ENCODE measurements around the gene PDZRN3.
"Not testable (repeated sequence)": the region's sequence is repeated elsewhere in the genome, so short reads cannot be mapped to it uniquely, and the experiment has no call there.

The PDZRN3 gene

DNA sequence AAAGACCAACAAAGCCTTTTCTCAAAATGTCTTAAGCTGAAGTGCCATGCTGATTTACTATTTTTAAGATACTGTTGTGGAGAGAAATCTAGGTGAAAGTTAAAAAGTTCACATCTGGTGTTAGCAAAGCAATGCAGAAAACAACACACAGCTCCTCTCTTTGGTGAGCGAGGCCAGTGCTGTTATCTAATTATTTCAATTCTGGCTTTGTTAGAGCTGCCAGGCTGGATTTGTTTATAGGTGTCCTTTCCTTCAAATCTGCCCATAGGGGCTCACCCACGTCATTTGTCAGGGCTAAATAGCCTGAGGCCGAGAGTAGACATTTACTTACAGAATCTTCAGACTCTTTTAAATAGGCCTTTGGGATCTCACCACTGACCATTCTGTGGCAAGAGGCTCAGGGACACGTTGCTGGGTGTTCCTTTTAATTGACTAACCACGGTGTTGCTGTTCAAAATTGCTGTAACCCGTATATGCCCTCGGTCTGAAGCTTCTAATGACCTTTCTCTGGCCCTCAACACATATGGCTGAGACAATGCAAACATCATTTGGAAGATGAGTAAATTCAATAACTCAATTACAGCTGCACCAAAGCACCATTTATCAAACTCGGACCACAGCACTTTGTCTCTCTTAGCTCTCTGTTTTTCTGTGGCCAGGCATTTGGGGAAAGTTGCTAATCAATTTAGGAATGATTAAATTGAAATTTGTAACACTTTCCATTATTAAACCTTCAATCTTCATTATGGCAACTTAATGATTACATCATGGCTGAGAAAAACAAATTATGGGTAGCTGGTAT, 152.6 kb downstream of the PDZRN3 start:
- Histone ChIP-seq H3K9ac (ENCODE audit: low read length) (no peak overlapping the region), H3K4me1 (ENCODE audit: control insufficient read depth, insufficient read depth, low read length) (peaks cover 4% of the 10 kb centered on the region)

DNA sequence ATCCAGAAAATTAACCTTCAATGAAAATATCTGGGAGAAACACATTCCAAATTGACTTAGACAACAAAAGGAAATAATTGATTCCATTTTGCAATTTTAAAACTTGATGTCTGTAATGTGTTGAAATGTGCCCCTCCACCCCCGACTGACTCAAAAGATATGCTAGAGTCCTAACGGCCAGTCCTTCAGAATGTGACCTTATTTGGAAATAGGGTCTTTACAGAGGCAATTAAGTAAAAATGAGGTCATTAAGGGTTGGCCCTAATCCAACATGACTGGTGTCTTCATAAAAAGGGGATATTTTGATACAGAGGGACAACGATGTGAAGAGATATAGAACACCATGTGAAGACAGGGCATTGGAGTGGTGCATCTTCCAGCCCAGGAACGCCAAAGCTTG, 153.9 kb downstream of the PDZRN3 start:
- Histone ChIP-seq H3K4me3 (ENCODE audit: low read length) (no peak overlapping the region), H3K4me1 (ENCODE audit: control insufficient read depth, insufficient read depth, low read length) (peaks cover 4% of the 10 kb centered on the region), H3K9ac (ENCODE audit: low read length) (no peak overlapping the region), H3K36me3 (ENCODE audit: control insufficient read depth, insufficient read depth, low read length) (no peaks in the 10 kb centered on the region), H3K9me3 (ENCODE audit: control insufficient read depth, low read length) (no peaks in the 10 kb centered on the region), H3K27me3 (ENCODE audit: control insufficient read depth, insufficient read depth, low read length) (no peaks in the 10 kb centered on the region)

More for the DNA sequence above, 152.6 kb downstream of the PDZRN3 start:
- Histone ChIP-seq H3K9me3 (ENCODE audit: control insufficient read depth, low read length) (no peaks in the 10 kb centered on the region), H3K27me3 (ENCODE audit: control insufficient read depth, insufficient read depth, low read length) (no peaks in the 10 kb centered on the region), H3K36me3 (ENCODE audit: control insufficient read depth, insufficient read depth, low read length) (no peaks in the 10 kb centered on the region), H3K4me3 (ENCODE audit: low read length) (no peak overlapping the region)

DNA sequence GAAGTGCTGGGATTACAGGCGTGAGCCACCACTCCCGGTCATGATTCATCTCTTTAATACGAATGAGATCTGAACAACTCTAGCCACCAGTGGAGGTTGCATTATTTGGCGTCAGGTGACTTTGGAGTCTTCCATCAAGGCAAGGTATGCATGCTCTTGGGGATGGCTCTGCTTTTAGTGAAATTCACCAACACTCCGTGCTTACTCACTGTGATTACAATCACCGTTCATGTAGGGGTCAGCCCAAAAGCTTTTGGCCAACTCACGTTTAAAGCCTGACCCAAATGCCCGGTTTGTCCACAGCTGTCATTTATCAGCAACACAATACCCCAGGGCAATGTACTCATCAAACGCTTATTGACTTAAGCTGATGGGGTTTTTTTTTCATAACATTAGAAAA, 155.4 kb downstream of the PDZRN3 start:
- H3K9ac ChIP-seq (ENCODE audit: low read length), result no peak overlapping the region
- peaks cover 4% of the 10 kb centered on the region for H3K4me1 ChIP-seq (ENCODE audit: control insufficient read depth, insufficient read depth, low read length)
- no peak overlapping the region for H3K4me3 ChIP-seq (ENCODE audit: low read length)
- H3K36me3 ChIP-seq (ENCODE audit: control insufficient read depth, insufficient read depth, low read length), result no peaks in the 10 kb centered on the region
- H3K9me3 ChIP-seq (ENCODE audit: control insufficient read depth, low read length), result no peaks in the 10 kb centered on the region
- no peaks in the 10 kb centered on the region for H3K27me3 ChIP-seq (ENCODE audit: control insufficient read depth, insufficient read depth, low read length)

DNA sequence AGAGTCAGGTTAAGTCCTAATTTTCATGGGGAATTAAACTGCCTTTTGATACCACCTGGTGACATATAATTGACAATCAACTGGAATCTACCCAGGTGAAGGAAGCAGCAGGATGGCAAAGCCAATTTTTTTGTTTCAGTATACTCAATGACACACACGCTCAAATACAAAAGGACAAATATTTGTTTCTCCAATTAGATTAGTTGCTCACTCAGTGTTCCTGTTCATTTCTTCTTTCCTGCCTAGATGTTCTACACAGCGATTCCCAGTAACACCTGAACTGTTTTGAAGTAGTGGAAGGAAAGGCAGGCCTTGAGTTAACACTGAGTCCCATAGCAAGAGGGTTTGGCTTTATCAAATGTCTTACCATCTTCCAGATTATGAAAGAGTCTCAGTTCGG, 157.5 kb downstream of the PDZRN3 start:
- Histone ChIP-seq H3K9ac (ENCODE audit: low read length) (no peak overlapping the region), H3K36me3 (ENCODE audit: control insufficient read depth, insufficient read depth, low read length) (no peaks in the 10 kb centered on the region), H3K4me3 (ENCODE audit: low read length) (no peak overlapping the region), H3K4me1 (ENCODE audit: control insufficient read depth, insufficient read depth, low read length) (peaks cover 4% of the 10 kb centered on the region), H3K9me3 (ENCODE audit: control insufficient read depth, low read length) (no peaks in the 10 kb centered on the region), H3K27me3 (ENCODE audit: control insufficient read depth, insufficient read depth, low read length) (no peaks in the 10 kb centered on the region)

DNA sequence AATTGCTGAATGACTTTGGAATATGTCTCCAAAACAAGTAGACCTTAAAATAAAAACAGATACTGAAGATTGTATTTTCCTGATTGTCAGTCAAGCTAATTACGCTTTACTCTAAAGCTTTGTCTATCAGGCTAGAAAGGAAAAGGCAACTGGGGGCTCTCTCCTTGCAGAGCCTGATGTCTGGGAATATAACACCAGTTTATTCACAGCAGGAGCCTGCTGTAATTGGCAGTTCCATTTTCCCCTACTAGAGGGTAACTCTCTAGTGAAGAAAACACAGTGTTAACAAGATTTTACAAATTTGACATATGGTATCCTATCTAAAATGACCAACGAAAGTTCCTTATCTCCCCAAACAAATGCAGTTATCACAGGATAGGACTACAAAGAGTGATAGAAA, 158.8 kb downstream of the PDZRN3 start:
- H3K9ac ChIP-seq (ENCODE audit: low read length), result no peak overlapping the region
- H3K4me3 ChIP-seq (ENCODE audit: low read length), result no peak overlapping the region
- H3K9me3 ChIP-seq (ENCODE audit: control insufficient read depth, low read length), result no peaks in the 10 kb centered on the region
- H3K27me3 ChIP-seq (ENCODE audit: control insufficient read depth, insufficient read depth, low read length), result no peaks in the 10 kb centered on the region
- no peaks in the 10 kb centered on the region for H3K4me1 ChIP-seq (ENCODE audit: control insufficient read depth, insufficient read depth, low read length)
- no peaks in the 10 kb centered on the region for H3K36me3 ChIP-seq (ENCODE audit: control insufficient read depth, insufficient read depth, low read length)

DNA sequence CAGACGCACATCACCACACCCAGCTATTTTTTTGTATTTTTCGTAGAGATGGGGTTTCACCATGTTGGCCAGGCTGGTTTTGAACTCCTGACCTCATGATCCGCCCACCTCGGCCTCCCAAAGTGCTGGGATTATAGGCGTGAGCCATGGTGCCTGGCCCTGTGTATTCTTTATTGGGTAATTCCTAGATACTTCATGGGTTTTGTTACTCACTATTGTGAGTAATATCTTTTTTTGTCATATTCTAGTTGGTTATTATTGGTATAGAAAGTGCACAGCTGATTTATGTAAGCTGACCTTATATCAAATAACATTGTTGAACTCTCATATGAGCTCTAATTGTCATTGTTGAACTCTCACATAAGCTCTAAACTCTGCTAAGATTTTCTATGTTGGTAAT, 160.6 kb downstream of the PDZRN3 start:
- H3K9ac ChIP-seq (ENCODE audit: low read length); H3K36me3 ChIP-seq (ENCODE audit: control insufficient read depth, insufficient read depth, low read length); H3K9me3 ChIP-seq (ENCODE audit: control insufficient read depth, low read length); H3K4me1 ChIP-seq (ENCODE audit: control insufficient read depth, insufficient read depth, low read length); H3K27me3 ChIP-seq (ENCODE audit: control insufficient read depth, insufficient read depth, low read length); H3K4me3 ChIP-seq (ENCODE audit: low read length): not testable (repeated sequence)

DNA sequence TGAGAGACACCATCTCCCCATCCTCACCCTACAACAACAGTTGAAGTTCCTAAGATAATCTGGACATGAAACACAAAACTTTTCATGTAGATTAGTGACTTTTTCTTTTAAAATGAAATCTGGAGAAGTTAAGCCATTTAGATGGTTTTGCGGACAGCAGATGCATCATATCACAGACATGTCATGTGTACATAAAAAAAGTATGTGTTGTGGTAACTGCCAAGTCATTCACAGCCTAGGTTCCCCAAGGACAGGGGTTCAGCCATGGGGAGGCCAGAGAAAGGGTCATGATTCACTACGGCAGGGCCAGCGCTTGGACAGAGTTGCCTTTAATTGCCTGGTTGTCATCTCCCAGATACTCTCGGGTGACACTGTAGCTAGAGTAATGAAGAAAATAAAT, 163.2 kb downstream of the PDZRN3 start:
- H3K4me1 ChIP-seq (ENCODE audit: control insufficient read depth, insufficient read depth, low read length), result no peaks in the 10 kb centered on the region
- no peaks in the 10 kb centered on the region for H3K9me3 ChIP-seq (ENCODE audit: control insufficient read depth, low read length)
- H3K4me3 ChIP-seq (ENCODE audit: low read length), result no peak overlapping the region
- no peaks in the 10 kb centered on the region for H3K27me3 ChIP-seq (ENCODE audit: control insufficient read depth, insufficient read depth, low read length)
- H3K9ac ChIP-seq (ENCODE audit: low read length), result no peak overlapping the region
- H3K36me3 ChIP-seq (ENCODE audit: control insufficient read depth, insufficient read depth, low read length), result no peaks in the 10 kb centered on the region

DNA sequence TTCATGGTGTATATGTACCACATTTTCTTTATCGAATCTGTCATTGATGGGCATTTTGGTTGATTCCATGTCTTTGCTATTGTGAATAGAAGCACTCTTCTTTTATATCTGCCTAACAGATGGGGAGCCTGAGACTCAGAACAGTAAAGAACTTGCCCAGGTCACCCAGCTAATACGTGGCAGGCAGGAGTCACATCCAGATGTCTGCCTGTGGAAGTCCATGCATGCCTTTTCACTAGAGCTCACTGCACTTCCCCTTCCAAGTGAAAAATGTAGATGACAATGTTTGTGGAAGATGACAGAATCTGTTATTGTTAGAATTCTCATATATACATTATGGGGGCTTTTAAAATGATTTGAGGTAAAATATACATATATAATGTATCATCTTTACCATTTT, 165.0 kb downstream of the PDZRN3 start:
- no peaks in the 10 kb centered on the region for H3K36me3 ChIP-seq (ENCODE audit: control insufficient read depth, insufficient read depth, low read length)
- H3K27me3 ChIP-seq (ENCODE audit: control insufficient read depth, insufficient read depth, low read length), result no peaks in the 10 kb centered on the region
- no peak overlapping the region for H3K4me3 ChIP-seq (ENCODE audit: low read length)
- H3K9me3 ChIP-seq (ENCODE audit: control insufficient read depth, low read length), result no peaks in the 10 kb centered on the region
- no peak overlapping the region for H3K9ac ChIP-seq (ENCODE audit: low read length)
- H3K4me1 ChIP-seq (ENCODE audit: control insufficient read depth, insufficient read depth, low read length), result no peaks in the 10 kb centered on the region

DNA sequence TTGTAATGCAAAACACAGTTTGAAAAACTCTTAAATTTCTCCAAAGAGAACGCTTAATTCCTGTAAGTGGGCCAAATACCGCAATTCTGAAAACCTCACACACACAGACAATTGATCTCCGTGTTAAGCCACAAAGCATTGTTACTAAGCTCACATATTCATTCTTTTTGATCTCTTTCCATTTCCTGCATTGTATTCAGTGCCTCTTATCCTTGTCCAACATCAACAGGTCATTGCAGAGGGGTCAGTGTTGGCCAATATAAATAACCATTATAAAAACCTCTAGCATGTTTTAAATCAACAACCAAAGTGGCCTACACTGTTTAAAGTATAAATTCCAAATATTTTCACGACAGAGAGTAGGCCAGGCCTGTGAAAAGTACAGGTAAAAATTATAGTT, 171.1 kb downstream of the PDZRN3 start:
- no peak overlapping the region for H3K9ac ChIP-seq (ENCODE audit: low read length)
- no peak overlapping the region for H3K4me3 ChIP-seq (ENCODE audit: low read length)
- no peaks in the 10 kb centered on the region for H3K36me3 ChIP-seq (ENCODE audit: control insufficient read depth, insufficient read depth, low read length)
- H3K9me3 ChIP-seq (ENCODE audit: control insufficient read depth, low read length), result no peaks in the 10 kb centered on the region
- H3K4me1 ChIP-seq (ENCODE audit: control insufficient read depth, insufficient read depth, low read length), result peaks cover 10% of the 10 kb centered on the region
- no peaks in the 10 kb centered on the region for H3K27me3 ChIP-seq (ENCODE audit: control insufficient read depth, insufficient read depth, low read length)

DNA sequence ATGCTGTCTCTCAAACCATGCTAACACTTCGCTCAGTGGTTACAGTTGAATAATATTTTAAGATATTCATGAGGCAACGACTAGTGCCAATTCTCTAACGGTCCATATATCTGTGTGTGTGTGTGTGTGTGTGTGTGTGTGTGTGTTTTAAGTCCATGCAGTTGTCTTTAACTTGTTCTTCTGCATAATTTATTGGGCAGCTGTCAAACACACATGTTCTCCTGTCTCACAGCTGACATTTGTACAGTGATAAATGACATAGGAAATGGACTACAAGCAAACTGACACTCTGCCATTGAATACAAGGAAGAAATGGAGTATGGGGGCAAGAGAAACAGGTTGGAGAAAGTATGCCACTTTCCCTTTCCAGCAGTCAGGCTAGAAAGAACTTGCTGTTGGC, 172.0 kb downstream of the PDZRN3 start:
- H3K27me3 ChIP-seq (ENCODE audit: control insufficient read depth, insufficient read depth, low read length), result no peaks in the 10 kb centered on the region
- H3K9ac ChIP-seq (ENCODE audit: low read length), result no peak overlapping the region
- peaks cover 10% of the 10 kb centered on the region for H3K4me1 ChIP-seq (ENCODE audit: control insufficient read depth, insufficient read depth, low read length)
- no peaks in the 10 kb centered on the region for H3K9me3 ChIP-seq (ENCODE audit: control insufficient read depth, low read length)
- H3K4me3 ChIP-seq (ENCODE audit: low read length), result no peak overlapping the region
- no peaks in the 10 kb centered on the region for H3K36me3 ChIP-seq (ENCODE audit: control insufficient read depth, insufficient read depth, low read length)

DNA sequence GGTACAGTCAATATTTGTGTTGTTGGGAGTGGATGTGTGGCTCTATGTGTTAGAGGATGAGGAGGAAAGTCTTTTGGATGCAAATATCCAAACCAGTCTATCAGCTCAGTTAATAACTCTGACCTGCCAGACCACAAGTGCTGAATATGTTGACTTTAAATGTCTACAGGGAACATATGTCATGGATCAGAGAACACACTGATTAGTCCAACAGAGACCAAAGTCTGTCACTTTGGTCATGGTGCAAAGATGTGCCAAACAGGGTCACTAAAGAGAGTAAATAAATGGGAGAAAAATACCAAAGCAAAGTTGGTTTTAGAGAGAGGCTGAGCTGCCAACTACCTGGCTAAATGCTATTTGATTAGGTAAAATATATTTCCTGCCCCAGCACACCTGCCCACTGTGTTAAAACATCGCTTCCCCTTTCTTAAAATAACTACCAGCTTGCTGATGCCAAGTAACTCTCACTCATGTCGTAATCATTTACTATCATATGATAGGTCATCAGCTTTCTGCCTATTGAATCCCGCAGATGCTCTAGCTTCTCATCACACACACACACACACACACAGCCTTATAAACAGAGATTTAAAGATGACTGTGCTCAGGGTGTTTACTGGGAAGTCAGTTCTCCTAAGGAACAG, 173.3 kb downstream of the PDZRN3 start:
- H3K9me3 ChIP-seq (ENCODE audit: control insufficient read depth, low read length), result no peaks in the 10 kb centered on the region
- peaks cover 10% of the 10 kb centered on the region for H3K4me1 ChIP-seq (ENCODE audit: control insufficient read depth, insufficient read depth, low read length)
- H3K27me3 ChIP-seq (ENCODE audit: control insufficient read depth, insufficient read depth, low read length), result no peaks in the 10 kb centered on the region
- no peak overlapping the region for H3K9ac ChIP-seq (ENCODE audit: low read length)
- H3K36me3 ChIP-seq (ENCODE audit: control insufficient read depth, insufficient read depth, low read length), result no peaks in the 10 kb centered on the region
- no peak overlapping the region for H3K4me3 ChIP-seq (ENCODE audit: low read length)

DNA sequence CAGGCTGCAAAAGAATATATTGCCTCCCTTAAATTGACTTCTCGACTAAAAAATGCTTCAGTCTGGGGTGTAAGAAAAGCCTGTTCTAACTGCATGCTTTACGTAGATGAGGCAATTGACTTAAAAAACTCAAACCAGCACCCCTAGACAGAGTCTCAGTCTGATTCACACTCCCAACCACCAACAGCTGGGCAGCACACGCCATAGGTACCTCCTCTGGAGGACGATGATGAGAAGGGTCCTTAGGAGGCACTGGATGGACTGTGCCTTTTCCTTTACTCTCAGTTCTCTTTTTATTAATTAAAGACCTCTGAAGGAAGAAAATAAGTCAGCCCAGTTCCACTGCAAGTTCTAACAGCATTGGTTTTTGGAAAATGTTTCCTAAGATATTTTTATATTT, 175.0 kb downstream of the PDZRN3 start:
- Histone ChIP-seq H3K36me3 (ENCODE audit: control insufficient read depth, insufficient read depth, low read length) (no peaks in the 10 kb centered on the region), H3K4me3 (ENCODE audit: low read length) (no peak overlapping the region), H3K27me3 (ENCODE audit: control insufficient read depth, insufficient read depth, low read length) (no peaks in the 10 kb centered on the region), H3K9me3 (ENCODE audit: control insufficient read depth, low read length) (no peaks in the 10 kb centered on the region), H3K9ac (ENCODE audit: low read length) (no peak overlapping the region), H3K4me1 (ENCODE audit: control insufficient read depth, insufficient read depth, low read length) (peaks cover 10% of the 10 kb centered on the region)

Data from mucosa of stomach (tissue), 1 donor.